Measurements from ENCODE around the gene LRRC49. TPM values are rescaled to one million over a fixed set of nuclear protein-coding genes. Genes with fewer than 3 reads are reported as not detected.

LRRC49 gene
- total and polyA plus RNA-seq, 2 donors (not counting 3 experiments of a cell fraction or from before 2014, with no cell fraction given), result 3.0 to 6.6 TPM

DNA sequence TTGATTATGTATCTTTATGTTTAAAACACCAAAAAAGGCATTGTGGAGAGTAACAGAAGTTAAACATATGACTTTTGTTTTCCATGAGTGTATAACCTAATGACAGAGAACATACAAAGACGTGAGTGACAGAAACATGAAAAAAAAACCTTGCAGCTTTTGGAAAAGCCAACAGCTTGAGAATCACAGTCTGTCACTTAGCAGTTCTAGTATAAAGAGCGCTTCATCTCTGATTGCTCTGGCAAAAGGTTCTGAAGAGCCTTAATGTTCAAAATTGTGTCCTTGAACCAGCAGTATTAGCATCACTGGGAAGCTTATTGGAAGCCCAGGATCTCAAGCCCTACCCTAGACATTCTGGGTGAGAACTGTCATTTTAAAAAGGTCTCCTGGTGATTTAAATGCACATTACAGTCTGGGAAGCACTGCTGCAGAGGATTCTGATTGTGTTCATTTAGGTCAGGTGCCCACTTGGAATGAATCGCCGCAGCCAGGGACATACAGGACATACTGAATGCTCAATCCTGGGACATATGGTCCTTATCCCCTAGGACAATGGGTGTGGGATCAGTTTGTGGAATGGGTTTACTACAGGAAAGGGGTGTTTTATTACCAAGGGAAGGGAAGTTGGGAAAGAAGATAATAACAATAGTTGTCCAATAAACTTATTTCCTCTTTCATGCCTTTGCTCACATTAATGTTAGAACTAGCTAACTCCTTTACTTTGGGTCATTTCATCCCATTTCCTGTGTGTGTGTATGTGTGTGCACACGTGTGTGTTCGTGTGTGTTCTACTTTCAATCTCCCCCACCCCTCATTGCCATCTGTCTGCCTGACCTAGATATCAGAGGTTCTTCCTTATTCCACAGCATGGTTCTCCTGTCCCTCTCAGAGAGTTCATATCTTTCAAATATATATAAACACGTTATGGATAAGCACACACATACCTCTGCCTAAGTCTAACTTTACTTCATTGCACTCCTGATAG, 55.0 kb downstream of the LRRC49 start:
- Histone ChIP-seq H3K4me1 (ENCODE audit: control insufficient read depth, extremely low read depth, insufficient read depth, low read length) (peaks cover 7% of the 10 kb centered on the region), H3K4me3 (replicated peaks in 1 of 3; ENCODE audit: insufficient read depth in 1 of 3, low read depth in 1 of 3, low read length in 3 of 3) (no peak overlapping the region), H3K4me2 (ENCODE audit: insufficient read depth, low read length) (no peak overlapping the region), H2AFZ (ENCODE audit: low read depth, low read length) (peak overlapping the region; percentile 11), H3K79me2 (ENCODE audit: control insufficient read depth, insufficient read depth, low read length) (no peaks in the 10 kb centered on the region), H3K9ac (replicated peaks; ENCODE audit: extremely low read depth, insufficient read depth, low read length) (no peak overlapping the region), H3K27ac (ENCODE audit: insufficient read depth, low read depth, low read length) (no peak overlapping the region), H3K9me1 (replicated peaks; ENCODE audit: control insufficient read depth, extremely low read depth, insufficient read depth, low read length) (no peaks in the 10 kb centered on the region), H4K20me1 (replicated peaks; ENCODE audit: control insufficient read depth, extremely low read depth, insufficient read depth, low read length) (no peaks in the 10 kb centered on the region), H3K27me3 (ENCODE audit: control insufficient read depth in 2 of 2, insufficient read depth in 2 of 2, low read length in 2 of 2) (no peaks in the 10 kb centered on the region), H3K9me3 (replicated peaks; ENCODE audit: control insufficient read depth, insufficient read depth, low read length) (no peaks in the 10 kb centered on the region), H3K36me3 (ENCODE audit: control insufficient read depth in 2 of 2, extremely low read depth in 1 of 2, insufficient read depth in 2 of 2, low read length in 2 of 2) (no peaks in the 10 kb centered on the region)
- dilution Hi-C loops (cut with MboI; ENCODE audit: extremely low pct_ligation_motif_present, low sequenced_read_pairs) (no loop called here), intact Hi-C loops (cut with micrococcal nuclease) (no loop called here)
- no TSS peak for BruUV-seq (replicated peaks)
- ChIA-PET POLR2A (interaction anchor here (0.6 kb wide), 1 partner anchor 9 kb away, joined by 3 read pairs; no protein-coding TSS in a partner anchor), CTCF (interaction anchor here (1.0 kb wide), 1 partner anchor 26 kb away, joined by 3 read pairs; no protein-coding TSS in a partner anchor)
- no peak for TF ChIP-seq MYC (IDR thresholded peaks at IDR 0.05; ENCODE audit: low read depth, low read length)
- TF ChIP-seq GATA2 (IDR thresholded peaks at IDR 0.05; ENCODE audit: insufficient read depth, insufficient read length, low read depth, low read length), result no peak
- DNase-seq (ENCODE audit: low read depth, low spot score) (peak; percentile 19), FAIRE-seq (no peak)

DNA sequence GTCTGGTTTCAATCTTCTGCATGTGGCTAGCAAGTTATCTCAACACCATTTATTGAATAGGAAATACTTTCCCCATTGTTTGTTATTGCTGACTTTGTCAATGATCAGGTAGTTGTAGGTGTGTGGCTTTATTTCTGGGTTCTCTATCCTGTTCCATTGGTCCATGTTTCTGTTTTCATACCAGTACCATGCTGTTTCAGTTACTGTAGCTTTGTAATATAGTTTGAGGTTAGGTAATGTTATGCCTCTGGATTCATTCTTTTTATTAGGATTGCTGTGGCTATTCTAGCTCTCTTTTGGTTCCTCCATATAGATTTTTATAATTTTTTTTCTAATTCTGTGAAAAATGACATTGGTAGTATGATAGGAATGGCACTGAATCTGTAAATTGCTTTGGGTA, 58.3 kb downstream of the LRRC49 start:
- Histone ChIP-seq H3K4me3 (replicated peaks in 1 of 3; ENCODE audit: insufficient read depth in 1 of 3, low read depth in 1 of 3, low read length in 3 of 3) (no peak overlapping the region), H3K4me2 (ENCODE audit: insufficient read depth, low read length) (no peak overlapping the region), H3K79me2 (ENCODE audit: control insufficient read depth, insufficient read depth, low read length) (no peaks in the 10 kb centered on the region), H2AFZ (ENCODE audit: low read depth, low read length) (no peak overlapping the region), H4K20me1 (replicated peaks; ENCODE audit: control insufficient read depth, extremely low read depth, insufficient read depth, low read length) (no peaks in the 10 kb centered on the region), H3K36me3 (ENCODE audit: control insufficient read depth in 2 of 2, extremely low read depth in 1 of 2, insufficient read depth in 2 of 2, low read length in 2 of 2) (no peaks in the 10 kb centered on the region), H3K27ac (ENCODE audit: insufficient read depth, low read depth, low read length) (no peak overlapping the region), H3K27me3 (ENCODE audit: control insufficient read depth in 2 of 2, insufficient read depth in 2 of 2, low read length in 2 of 2) (no peaks in the 10 kb centered on the region), H3K9me1 (replicated peaks; ENCODE audit: control insufficient read depth, extremely low read depth, insufficient read depth, low read length) (no peaks in the 10 kb centered on the region), H3K9me3 (replicated peaks; ENCODE audit: control insufficient read depth, insufficient read depth, low read length) (no peaks in the 10 kb centered on the region), H3K9ac (replicated peaks; ENCODE audit: extremely low read depth, insufficient read depth, low read length) (no peak overlapping the region), H3K4me1 (ENCODE audit: control insufficient read depth, extremely low read depth, insufficient read depth, low read length) (peaks cover 7% of the 10 kb centered on the region)
- no peak for FAIRE-seq
- TF ChIP-seq, protein P1, sequence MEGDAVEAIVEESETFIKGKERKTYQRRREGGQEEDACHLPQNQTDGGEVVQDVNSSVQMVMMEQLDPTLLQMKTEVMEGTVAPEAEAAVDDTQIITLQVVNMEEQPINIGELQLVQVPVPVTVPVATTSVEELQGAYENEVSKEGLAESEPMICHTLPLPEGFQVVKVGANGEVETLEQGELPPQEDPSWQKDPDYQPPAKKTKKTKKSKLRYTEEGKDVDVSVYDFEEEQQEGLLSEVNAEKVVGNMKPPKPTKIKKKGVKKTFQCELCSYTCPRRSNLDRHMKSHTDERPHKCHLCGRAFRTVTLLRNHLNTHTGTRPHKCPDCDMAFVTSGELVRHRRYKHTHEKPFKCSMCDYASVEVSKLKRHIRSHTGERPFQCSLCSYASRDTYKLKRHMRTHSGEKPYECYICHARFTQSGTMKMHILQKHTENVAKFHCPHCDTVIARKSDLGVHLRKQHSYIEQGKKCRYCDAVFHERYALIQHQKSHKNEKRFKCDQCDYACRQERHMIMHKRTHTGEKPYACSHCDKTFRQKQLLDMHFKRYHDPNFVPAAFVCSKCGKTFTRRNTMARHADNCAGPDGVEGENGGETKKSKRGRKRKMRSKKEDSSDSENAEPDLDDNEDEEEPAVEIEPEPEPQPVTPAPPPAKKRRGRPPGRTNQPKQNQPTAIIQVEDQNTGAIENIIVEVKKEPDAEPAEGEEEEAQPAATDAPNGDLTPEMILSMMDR (IDR thresholded peaks at IDR 0.05; ENCODE audit: extremely low read depth in 1 of 2, insufficient read depth in 1 of 2, low read depth in 1 of 2, low read length in 2 of 2), result no peak
- TF ChIP-seq POLR2AphosphoS5 (IDR thresholded peaks at IDR 0.05; ENCODE audit: insufficient read depth, low read depth, low read length) (no peak), GATA2 (IDR thresholded peaks at IDR 0.05; ENCODE audit: insufficient read depth, insufficient read length, low read depth, low read length) (no peak), EZH2 (IDR thresholded peaks at IDR 0.05; ENCODE audit: borderline replicate concordance, low read depth, low read length, severe bottlenecking) (no peak), FOS (IDR thresholded peaks at IDR 0.05; ENCODE audit: borderline replicate concordance, insufficient read depth, low read length) (no peak), MYC (IDR thresholded peaks at IDR 0.05; ENCODE audit: low read depth, low read length) (no peak), POLR2A (IDR thresholded peaks at IDR 0.05; ENCODE audit: low read depth, low read length) (no peak)
- TF ChIP-seq, protein P2, sequence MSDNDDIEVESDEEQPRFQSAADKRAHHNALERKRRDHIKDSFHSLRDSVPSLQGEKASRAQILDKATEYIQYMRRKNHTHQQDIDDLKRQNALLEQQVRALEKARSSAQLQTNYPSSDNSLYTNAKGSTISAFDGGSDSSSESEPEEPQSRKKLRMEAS (IDR thresholded peaks at IDR 0.05; ENCODE audit: insufficient read depth, insufficient read length), result no peak
- no peak for DNase-seq (ENCODE audit: low read depth, low spot score)
- intact Hi-C loops (cut with micrococcal nuclease), result no loop called here
- no TSS peak for BruUV-seq (replicated peaks)
- dilution Hi-C loops (cut with MboI; ENCODE audit: extremely low pct_ligation_motif_present, low sequenced_read_pairs), result no loop called here
- POLR2A ChIA-PET, result no interaction called here
- CTCF ChIA-PET, result no interaction called here
